ENCODE measurements around the gene LRRC47.

LRRC47 gene

DNA sequence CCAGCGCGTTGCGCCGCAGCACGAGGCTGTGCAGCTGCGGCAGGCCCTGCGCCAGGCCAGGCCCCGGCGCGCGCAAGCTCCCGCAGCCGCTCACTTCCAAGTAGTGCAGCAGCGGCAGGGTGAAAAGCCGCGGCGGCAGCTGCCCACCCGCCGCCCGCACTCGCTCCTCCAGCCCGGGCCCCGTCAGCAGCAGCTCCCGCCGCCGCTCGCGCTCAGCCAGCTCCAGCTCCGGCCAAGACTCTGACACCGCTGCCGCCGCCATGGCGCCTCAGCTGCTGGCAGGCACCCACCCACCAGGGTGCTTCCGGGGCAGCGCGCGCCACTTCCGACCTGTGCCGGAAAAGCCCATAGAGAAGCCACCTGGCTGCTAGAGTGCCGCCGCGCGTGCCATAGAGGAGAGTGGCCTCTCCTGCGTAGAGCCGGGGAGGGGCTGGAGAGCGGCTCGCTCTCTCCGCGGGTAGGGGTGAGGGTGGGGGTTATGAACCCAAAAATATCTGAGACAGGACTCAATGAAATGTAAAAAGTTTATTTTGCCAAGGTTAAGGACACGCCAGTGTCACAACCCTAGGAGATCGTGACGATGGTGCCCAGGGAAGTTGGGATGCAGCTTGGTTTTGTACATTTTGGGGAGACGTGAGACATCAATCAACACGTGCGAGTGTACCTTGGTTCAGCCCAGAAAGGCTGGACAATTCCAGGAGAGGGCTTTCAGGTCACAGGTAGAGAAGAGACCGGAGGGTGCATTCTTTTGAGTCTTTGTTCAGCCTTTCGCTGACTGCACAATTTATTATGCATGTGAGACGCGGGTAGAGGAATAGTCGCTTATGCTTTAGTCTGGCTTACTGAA is at the start of gene LRRC47:
LRRC47 (minus strand) TSS at position 284 of the 847 bp plus-strand sequence; CDS start at position 262, 22 bp downstream.
- Mint-ChIP-seq H3K27me3 (peaks cover 9% of the 10 kb centered on the region), H3K4me3 (peak within 1 kb of the TSS; percentile 96), H3K4me1 (peaks cover 46% of the 10 kb centered on the region), H3K9me3 (no peaks in the 10 kb centered on the region), H3K27ac (peak within 1 kb of the TSS; percentile 92), H3K36me3 (ENCODE audit: low read depth) (peaks cover 12% of the 10 kb centered on the region)
- DNase-seq (peak; percentile 94), ATAC-seq (peak; percentile 100)

DNA sequence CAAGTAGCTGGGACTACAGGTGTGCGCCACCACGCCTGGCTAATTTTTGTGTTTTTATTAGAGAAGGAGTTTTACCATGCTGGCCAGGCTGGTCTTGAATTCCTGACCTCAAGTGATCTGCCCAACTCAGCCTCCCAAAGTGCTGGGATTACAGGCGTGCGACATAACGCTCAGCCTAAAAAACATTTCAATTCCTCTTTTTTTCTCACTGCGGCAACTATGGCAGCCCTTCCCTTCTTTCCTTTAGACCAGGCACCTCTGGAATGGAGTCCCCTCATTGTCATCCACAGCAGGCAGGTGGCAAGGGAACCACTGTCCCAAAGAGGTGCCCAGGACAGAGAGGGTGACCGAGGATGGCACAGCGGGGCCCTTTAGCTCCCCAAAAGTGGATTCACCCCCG is 46.6 kb upstream of the LRRC47 start:
- peaks cover 52% of the 10 kb centered on the region for H3K36me3 Mint-ChIP-seq (ENCODE audit: low read depth)
- H3K4me1 Mint-ChIP-seq = no peaks in the 10 kb centered on the region
- no peak overlapping the region for H3K4me3 Mint-ChIP-seq
- ATAC-seq = no peak
- H3K27me3 Mint-ChIP-seq = no peaks in the 10 kb centered on the region
- no peak overlapping the region for H3K27ac Mint-ChIP-seq
- no peak for DNase-seq
- no peaks in the 10 kb centered on the region for H3K9me3 Mint-ChIP-seq

- ATAC-seq = no peak
- peaks cover 60% of the 10 kb centered on the region for H3K36me3 Mint-ChIP-seq (ENCODE audit: low read depth)
Observed at GRCh38 chr1:3841491-3841890, 45.2 kb upstream of the LRRC47 start.

DNA sequence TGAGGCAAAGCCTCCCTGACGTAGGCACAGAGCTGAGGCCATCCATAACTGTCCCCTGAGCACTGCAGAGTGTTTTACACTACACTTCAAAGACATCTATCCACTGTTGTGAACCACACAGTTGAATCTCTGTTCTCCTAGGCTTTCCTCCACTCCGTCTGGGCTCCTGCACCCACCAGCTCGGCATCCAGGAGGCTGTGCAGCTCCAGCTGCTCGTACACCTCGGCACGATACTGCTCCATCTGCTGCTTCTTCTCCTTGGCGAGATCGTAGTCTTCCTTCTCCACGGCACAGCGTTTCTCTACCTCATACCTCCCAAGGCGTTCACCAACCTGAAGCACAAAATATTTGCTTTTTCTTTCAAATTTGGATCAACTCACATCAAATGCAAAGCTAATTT is 42.5 kb upstream of the LRRC47 start:
- H3K4me1 Mint-ChIP-seq = no peaks in the 10 kb centered on the region
- peaks cover 61% of the 10 kb centered on the region for H3K36me3 Mint-ChIP-seq (ENCODE audit: low read depth)
- peaks cover 7% of the 10 kb centered on the region for H3K9me3 Mint-ChIP-seq
- no peaks in the 10 kb centered on the region for H3K27me3 Mint-ChIP-seq
- H3K4me3 Mint-ChIP-seq = no peak overlapping the region
- ATAC-seq = no peak
- H3K27ac Mint-ChIP-seq = no peak overlapping the region
- DNase-seq = no peak

More at GRCh38 chr1:3841491-3841890, 45.2 kb upstream of the LRRC47 start:
- H3K27me3 Mint-ChIP-seq = no peaks in the 10 kb centered on the region
- DNase-seq = no peak
- H3K4me3 Mint-ChIP-seq = no peak overlapping the region
- H3K27ac Mint-ChIP-seq = no peak overlapping the region
- no peaks in the 10 kb centered on the region for H3K4me1 Mint-ChIP-seq
- peaks cover 7% of the 10 kb centered on the region for H3K9me3 Mint-ChIP-seq

GRCh38 chr1:3837685-3838084 is 41.4 kb upstream of the LRRC47 start:
- H3K27ac Mint-ChIP-seq = no peak overlapping the region
- no peaks in the 10 kb centered on the region for H3K4me1 Mint-ChIP-seq
- no peaks in the 10 kb centered on the region for H3K27me3 Mint-ChIP-seq
- ATAC-seq (no peak), DNase-seq (no peak)
- H3K9me3 Mint-ChIP-seq = peaks cover 7% of the 10 kb centered on the region
- no peak overlapping the region for H3K4me3 Mint-ChIP-seq
- peaks cover 57% of the 10 kb centered on the region for H3K36me3 Mint-ChIP-seq (ENCODE audit: low read depth)

DNA sequence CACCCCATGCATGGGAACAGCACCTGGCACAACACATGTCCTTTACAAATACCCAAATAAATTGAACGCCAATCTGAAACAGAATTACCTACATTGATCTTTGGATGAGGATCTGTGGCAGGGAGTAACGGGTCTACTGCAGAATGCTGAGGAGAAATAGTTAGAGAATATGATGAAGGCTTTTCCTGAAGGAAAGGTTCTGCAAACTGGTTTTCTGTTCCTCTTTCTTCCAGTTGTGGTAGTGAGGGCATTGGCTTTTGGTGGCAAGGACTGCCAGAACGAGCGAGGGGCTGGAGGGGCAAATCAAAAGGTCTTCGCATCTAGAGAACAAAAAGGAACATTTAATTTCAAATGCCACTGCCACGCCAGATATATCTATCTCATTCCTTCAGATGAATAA is 40.9 kb upstream of the LRRC47 start:
- Mint-ChIP-seq H3K27ac (no peak overlapping the region), H3K27me3 (no peaks in the 10 kb centered on the region), H3K36me3 (ENCODE audit: low read depth) (peaks cover 56% of the 10 kb centered on the region)

DNA sequence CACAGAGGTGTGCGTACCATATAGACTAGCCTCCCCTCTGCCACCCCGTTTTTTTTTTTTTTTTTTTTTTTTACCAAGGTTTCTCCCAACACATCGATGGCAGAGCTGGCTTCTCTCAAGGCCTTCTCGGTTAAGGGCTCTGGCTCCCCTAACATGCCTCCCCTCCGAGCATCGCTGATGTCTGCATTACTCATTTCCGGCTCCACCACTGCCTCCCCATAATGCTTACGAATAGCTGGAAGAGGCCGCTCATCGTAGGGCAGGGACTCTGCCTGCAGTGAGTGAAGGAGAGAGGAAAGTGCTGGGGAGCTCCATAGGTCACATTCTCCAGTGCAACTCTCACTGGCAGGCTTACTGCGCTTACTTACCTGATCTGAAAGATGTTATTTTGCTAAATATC is 40.1 kb upstream of the LRRC47 start:
- ATAC-seq (no peak), DNase-seq (no peak)
- Mint-ChIP-seq H3K27ac (no peak overlapping the region), H3K4me3 (no peak overlapping the region), H3K36me3 (ENCODE audit: low read depth) (peaks cover 53% of the 10 kb centered on the region), H3K4me1 (no peaks in the 10 kb centered on the region), H3K9me3 (peaks cover 7% of the 10 kb centered on the region), H3K27me3 (no peaks in the 10 kb centered on the region)

More for the DNA sequence above, 40.9 kb upstream of the LRRC47 start:
- Mint-ChIP-seq H3K4me1 (no peaks in the 10 kb centered on the region), H3K4me3 (no peak overlapping the region), H3K9me3 (peaks cover 7% of the 10 kb centered on the region)
- no peak for DNase-seq
- ATAC-seq = no peak

GRCh38 chr1:3834701-3835100 is 38.4 kb upstream of the LRRC47 start:
- Mint-ChIP-seq H3K9me3 (peaks cover 7% of the 10 kb centered on the region), H3K36me3 (ENCODE audit: low read depth) (peaks cover 51% of the 10 kb centered on the region), H3K4me3 (no peak overlapping the region), H3K27me3 (no peaks in the 10 kb centered on the region), H3K27ac (no peak overlapping the region), H3K4me1 (no peaks in the 10 kb centered on the region)
- no peak for DNase-seq
- no peak for ATAC-seq

- DNase-seq (no peak), ATAC-seq (no peak)
- Mint-ChIP-seq H3K4me1 (no peaks in the 10 kb centered on the region), H3K4me3 (no peak overlapping the region), H3K27me3 (no peaks in the 10 kb centered on the region), H3K9me3 (no peaks in the 10 kb centered on the region), H3K27ac (no peak overlapping the region), H3K36me3 (ENCODE audit: low read depth) (peaks cover 35% of the 10 kb centered on the region)
Observed at GRCh38 chr1:3831689-3832088, 35.4 kb upstream of the LRRC47 start.

- no peaks in the 10 kb centered on the region for H3K4me1 Mint-ChIP-seq
- no peaks in the 10 kb centered on the region for H3K9me3 Mint-ChIP-seq
- ATAC-seq (no peak), DNase-seq (no peak)
- H3K36me3 Mint-ChIP-seq (ENCODE audit: low read depth) = peaks cover 31% of the 10 kb centered on the region
- H3K27me3 Mint-ChIP-seq = no peaks in the 10 kb centered on the region
- H3K27ac Mint-ChIP-seq = no peak overlapping the region
- no peak overlapping the region for H3K4me3 Mint-ChIP-seq
Observed at GRCh38 chr1:3828391-3828790, 32.1 kb upstream of the LRRC47 start.

DNA sequence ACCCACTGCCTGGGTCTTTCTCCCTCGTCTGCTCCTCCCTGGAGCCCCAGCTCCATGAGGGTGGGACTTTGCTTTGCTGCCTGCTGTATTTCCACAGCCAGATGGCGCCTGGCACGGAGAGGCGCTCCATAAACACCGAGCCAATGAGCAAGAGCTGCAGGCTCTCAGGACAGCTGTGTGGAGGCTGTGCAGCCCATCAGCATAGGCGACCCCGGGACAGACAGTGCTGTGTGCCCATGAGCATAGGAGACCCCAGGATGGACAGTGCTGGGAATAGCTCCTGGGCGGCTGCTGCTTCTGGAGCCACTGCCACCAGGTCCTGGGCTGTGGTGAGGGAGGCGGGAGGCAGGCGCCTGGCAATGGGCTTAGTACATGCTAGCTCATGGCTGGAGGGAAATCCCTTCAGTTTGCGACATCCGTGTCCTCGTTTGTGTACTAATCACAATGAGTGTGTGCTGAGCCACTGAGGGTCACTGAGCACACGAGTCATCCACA is 31.6 kb upstream of the LRRC47 start:
- H3K36me3 Mint-ChIP-seq (ENCODE audit: low read depth) = peaks cover 31% of the 10 kb centered on the region
- peak; percentile 28 for ATAC-seq

DNA sequence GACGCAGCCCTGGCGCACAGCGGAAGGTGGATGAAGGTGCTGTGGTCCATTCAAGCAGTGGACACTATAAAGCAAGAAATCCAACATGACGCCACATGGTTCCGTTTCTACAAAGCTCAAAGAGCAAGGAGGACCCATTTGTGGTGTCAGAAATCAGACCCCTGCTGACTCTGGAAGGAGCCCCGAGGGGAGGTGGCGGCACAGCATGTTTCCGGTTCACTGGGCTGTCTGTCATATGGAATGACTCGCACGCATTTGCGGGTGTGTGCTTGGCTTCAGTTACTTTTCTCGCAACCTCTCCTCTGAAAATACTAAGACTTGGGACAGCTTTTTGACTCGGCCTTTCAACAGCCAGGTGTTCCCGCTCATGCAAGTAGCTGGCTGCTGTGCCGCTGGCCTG is 29.1 kb upstream of the LRRC47 start:
- Mint-ChIP-seq H3K27ac (no peak overlapping the region), H3K36me3 (ENCODE audit: low read depth) (peaks cover 26% of the 10 kb centered on the region), H3K27me3 (no peaks in the 10 kb centered on the region), H3K4me3 (no peak overlapping the region), H3K4me1 (no peaks in the 10 kb centered on the region), H3K9me3 (no peaks in the 10 kb centered on the region)
- DNase-seq (no peak), ATAC-seq (no peak)

More for the DNA sequence above, 31.6 kb upstream of the LRRC47 start:
- Mint-ChIP-seq H3K9me3 (no peaks in the 10 kb centered on the region), H3K4me3 (no peak overlapping the region), H3K4me1 (no peaks in the 10 kb centered on the region), H3K27me3 (no peaks in the 10 kb centered on the region), H3K27ac (no peak overlapping the region)
- no peak for DNase-seq

DNA sequence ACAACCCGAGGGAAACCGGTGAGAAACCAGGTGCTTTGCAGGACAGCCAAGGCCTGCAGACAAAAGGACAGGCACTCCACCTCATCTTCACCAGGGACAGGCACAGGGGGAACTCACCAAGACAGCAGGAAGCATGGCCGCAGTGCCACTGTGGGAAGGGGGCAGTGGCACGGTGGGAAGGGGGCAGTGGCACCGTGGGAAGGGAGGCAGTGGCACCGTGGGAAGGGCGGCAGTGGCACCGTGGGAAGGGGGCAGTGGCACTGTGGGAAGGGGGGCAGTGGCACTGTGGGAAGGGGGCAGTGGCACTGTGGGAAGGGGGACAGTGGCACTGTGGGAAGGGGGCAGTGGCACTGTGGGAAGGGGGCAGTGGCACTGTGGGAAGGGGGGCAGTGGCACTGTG is 28.4 kb upstream of the LRRC47 start:
- no peaks in the 10 kb centered on the region for H3K9me3 Mint-ChIP-seq

GRCh38 chr1:3822421-3822820 is 26.1 kb upstream of the LRRC47 start:
- H3K9me3 Mint-ChIP-seq = no peaks in the 10 kb centered on the region
- ATAC-seq (no peak), DNase-seq (no peak)
- peaks cover 15% of the 10 kb centered on the region for H3K36me3 Mint-ChIP-seq (ENCODE audit: low read depth)
- H3K4me1 Mint-ChIP-seq = no peaks in the 10 kb centered on the region
- H3K27me3 Mint-ChIP-seq = no peaks in the 10 kb centered on the region
- no peak overlapping the region for H3K27ac Mint-ChIP-seq
- H3K4me3 Mint-ChIP-seq = no peak overlapping the region

More for the DNA sequence above, 28.4 kb upstream of the LRRC47 start:
- no peak overlapping the region for H3K4me3 Mint-ChIP-seq
- peaks cover 23% of the 10 kb centered on the region for H3K36me3 Mint-ChIP-seq (ENCODE audit: low read depth)
- no peaks in the 10 kb centered on the region for H3K27me3 Mint-ChIP-seq
- no peak overlapping the region for H3K27ac Mint-ChIP-seq
- ATAC-seq = no peak
- DNase-seq = no peak
- H3K4me1 Mint-ChIP-seq = no peaks in the 10 kb centered on the region

DNA sequence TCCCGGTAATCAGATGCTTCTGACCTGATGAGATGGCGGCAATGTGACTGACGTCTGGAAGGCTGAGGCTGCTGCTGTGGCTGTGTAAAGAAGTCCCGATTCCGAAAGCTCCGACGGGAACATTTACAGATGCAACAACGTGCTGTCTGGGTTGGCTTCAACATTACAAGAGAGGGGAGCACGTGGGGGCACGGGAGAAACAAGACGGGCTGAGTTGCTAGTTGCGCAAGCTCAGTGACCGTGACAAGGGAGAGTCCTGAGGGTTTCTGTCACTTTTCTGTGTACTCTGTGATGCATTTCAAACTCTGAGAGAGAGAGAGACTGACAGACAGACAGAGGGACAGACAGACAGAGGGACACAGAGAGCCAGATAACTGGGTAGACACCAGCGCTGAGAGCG is 25.6 kb upstream of the LRRC47 start:
- H3K27me3 Mint-ChIP-seq = no peaks in the 10 kb centered on the region
- peaks cover 12% of the 10 kb centered on the region for H3K36me3 Mint-ChIP-seq (ENCODE audit: low read depth)
- ATAC-seq (no peak), DNase-seq (no peak)
- no peak overlapping the region for H3K4me3 Mint-ChIP-seq
- H3K27ac Mint-ChIP-seq = no peak overlapping the region
- H3K9me3 Mint-ChIP-seq = no peaks in the 10 kb centered on the region
- no peaks in the 10 kb centered on the region for H3K4me1 Mint-ChIP-seq

All from activated naive CD8-positive, alpha-beta T cell treated with anti-CD3 and anti-CD28 coated beads, Interleukin-2, amount 50 U/mL, for 24 hours (primary cell).